Posterior vena cava (tissue), 2 donors: ENCODE results near the gene TMEM117. TPM values are rescaled to one million over a fixed set of nuclear protein-coding genes. Genes with fewer than 3 reads are reported as not detected.
"Not testable (repeated sequence)": the region's sequence is repeated elsewhere in the genome, so short reads cannot be mapped to it uniquely, and the experiment has no call there.

Experiments
- DNase-seq: peaks from one replicate; pipeline ENCODE4 v3.0.0-alpha.2; 2020; ENCODE audit warnings: low spot score
- intact Hi-C, 2 donors: fragments of 100-400 bp; cut with DNase I; formaldehyde crosslinking; loops; one replicate each; pipeline versions ENCODE4 v1.14.1 to v1.14.2; 2022 to 2023
- total RNA-seq, 2 donors: library from RNA; stranded (reverse); fragmentation: NEBNext Ultra II Directional; extraction: Animal tissue kit (Norgen Biotek cat#: 25700); gene quantifications; one replicate each; pipeline ENCODE4 v1.2.1, GENCODE V29; 2021
- donor health status: DM: yes; HTN: yes; CAD: no.
- donor health status: DM: yes; HTN: yes; CAD: no.

TMEM117 gene
- total RNA-seq, 2 donors from 2014 or later, result 10.0 to 11.4 TPM

GRCh38 chr12:43832463-43833168 lies 3.3 kb upstream of the TMEM117 start:
- no peak for DNase-seq
- intact Hi-C loops, result no loop called here

GRCh38 chr12:43835264-43835655 lies 621 bp upstream of the TMEM117 start:
- intact Hi-C loops, result no loop called here
- DNase-seq, result no peak

- DNase-seq, result no peak
- intact Hi-C loops, result no loop called here
Observed at GRCh38 chr12:43836475-43836989, 651 bp downstream of the TMEM117 start.

- intact Hi-C loops, result no loop called here
- DNase-seq, result no peak
Observed at GRCh38 chr12:43840338-43840737, 4.5 kb downstream of the TMEM117 start.

- no peak for DNase-seq
- intact Hi-C loops, result no loop called here
Observed at GRCh38 chr12:43841253-43841652, 5.4 kb downstream of the TMEM117 start.

GRCh38 chr12:43842259-43842658 lies 6.4 kb downstream of the TMEM117 start:
- intact Hi-C loops, result no loop called here
- DNase-seq, result no peak

- DNase-seq, intact Hi-C loops: not testable (repeated sequence)
Observed at GRCh38 chr12:43847425-43848225, 11.7 kb downstream of the TMEM117 start.

- DNase-seq, result no peak
- intact Hi-C loops, result no loop called here
Observed at GRCh38 chr12:43848226-43848507, 12.3 kb downstream of the TMEM117 start.

GRCh38 chr12:43848786-43849185 lies 12.9 kb downstream of the TMEM117 start:
- intact Hi-C loops, result no loop called here
- DNase-seq, result no peak

GRCh38 chr12:43852744-43853143 lies 16.9 kb downstream of the TMEM117 start:
- DNase-seq, result no peak
- intact Hi-C loops, result no loop called here

- intact Hi-C loops, result no loop called here
- no peak for DNase-seq
Observed at GRCh38 chr12:43856972-43857371, 21.1 kb downstream of the TMEM117 start.

GRCh38 chr12:43858096-43858495 lies 22.2 kb downstream of the TMEM117 start:
- intact Hi-C loops, result no loop called here
- DNase-seq, result no peak

GRCh38 chr12:43858991-43859390 lies 23.1 kb downstream of the TMEM117 start:
- no peak for DNase-seq
- intact Hi-C loops, result no loop called here

- intact Hi-C loops, result no loop called here
- DNase-seq, result no peak
Observed at GRCh38 chr12:43861015-43861839, 25.3 kb downstream of the TMEM117 start.

GRCh38 chr12:43861840-43862150 lies 25.9 kb downstream of the TMEM117 start:
- intact Hi-C loops, result no loop called here

GRCh38 chr12:43863770-43864366 lies 28.0 kb downstream of the TMEM117 start:
- DNase-seq, result no peak
- intact Hi-C loops, result no loop called here

More at GRCh38 chr12:43861840-43862150, 25.9 kb downstream of the TMEM117 start:
- DNase-seq, result no peak

GRCh38 chr12:43864557-43864956 lies 28.7 kb downstream of the TMEM117 start:
- DNase-seq, intact Hi-C loops: not testable (repeated sequence)

GRCh38 chr12:43869184-43869583 lies 33.3 kb downstream of the TMEM117 start:
- DNase-seq, result no peak
- intact Hi-C loops, result no loop called here

GRCh38 chr12:43869765-43870164 lies 33.9 kb downstream of the TMEM117 start:
- DNase-seq, intact Hi-C loops: not testable (repeated sequence)

GRCh38 chr12:43871258-43871657 lies 35.4 kb downstream of the TMEM117 start:
- not testable (repeated sequence) for DNase-seq

More at GRCh38 chr12:43871258-43871657, 35.4 kb downstream of the TMEM117 start:
- intact Hi-C loops, result not testable (repeated sequence)
